Large intestine (tissue), 12 donors: ENCODE results near the gene LCA5. TPM values are rescaled to one million over a fixed set of nuclear protein-coding genes. Genes with fewer than 3 reads are reported as not detected.
"Not testable (repeated sequence)": the region's sequence is repeated elsewhere in the genome, so short reads cannot be mapped to it uniquely, and the experiment has no call there.

Source experiments
- DNase-seq, 2 donors: peaks; one replicate each; pipeline versions ENCODE4 v3.0.0 to v3.0.0-alpha.2; 2013
- H3K27ac ChIP-seq: one replicate; pipeline ENCODE4 v1.5.1; 2013; ENCODE audit warnings: low read length
- H3K27me3 ChIP-seq: 2 replicates; pipeline ENCODE4 v1.6.1; 2013; ENCODE audit warnings: low read length; ENCODE audit not compliant: control insufficient read depth, insufficient read depth
- H3K36me3 ChIP-seq: 2 replicates; pipeline ENCODE4 v1.6.1; 2013; ENCODE audit warnings: low read length; ENCODE audit not compliant: control insufficient read depth, insufficient read depth
- H3K4me1 ChIP-seq: one replicate; pipeline ENCODE4 v1.6.1; 2013; ENCODE audit warnings: low read length; ENCODE audit not compliant: control insufficient read depth, insufficient read depth
- H3K4me3 ChIP-seq: one replicate; pipeline ENCODE4 v1.5.1; 2013; ENCODE audit warnings: low read length
- H3K9me3 ChIP-seq: one replicate; pipeline ENCODE4 v1.6.1; 2013; ENCODE audit warnings: mild to moderate bottlenecking, low read depth, low read length, moderate library complexity; ENCODE audit not compliant: control insufficient read depth
- WGBS: methylation state at CpG from one replicate; pipeline ENCODE4 v1.1.5; 2013; ENCODE audit warnings: low lambda C conversion rate; ENCODE audit not compliant: insufficient coverage; 5-methylcytosine and 5-hydroxymethylcytosine counted together
- long read RNA-seq, 11 donors: transcript quantifications; one replicate each; lab custom pipeline, GENCODE V29; 2026
- polyA plus RNA-seq: library from polyadenylated mRNA; unstranded; fragments of 120-200 nt; gene quantifications from one replicate; pipeline ENCODE4 v1.2.1, GENCODE V29; 2013

LCA5 gene
- 4.0 TPM for polyA plus RNA-seq
- long read RNA-seq, donor 1: 0 reads
- long read RNA-seq, donor 2: 0 reads
- long read RNA-seq, donor 3, full-length matches to known transcripts: 1 of 1 reads
- long read RNA-seq, donor 3, partial matches to known transcripts: 0 of 1 reads
- long read RNA-seq, donor 3, other reads (novel, unspliced or antisense): 0 of 1 reads
- long read RNA-seq, donor 4: 0 reads
- long read RNA-seq, donor 5: 0 reads
- long read RNA-seq, donor 6, full-length matches to known transcripts: 1 of 1 reads
- long read RNA-seq, donor 6, partial matches to known transcripts: 0 of 1 reads
- long read RNA-seq, donor 6, other reads (novel, unspliced or antisense): 0 of 1 reads
- long read RNA-seq, donor 7: 0 reads
- long read RNA-seq, donor 8, full-length matches to known transcripts: 1 of 1 reads
- long read RNA-seq, donor 8, partial matches to known transcripts: 0 of 1 reads
- long read RNA-seq, donor 8, other reads (novel, unspliced or antisense): 0 of 1 reads
- long read RNA-seq, donor 9: 0 reads
- long read RNA-seq, donor 10, full-length matches to known transcripts: 2 of 166 reads
- long read RNA-seq, donor 10, partial matches to known transcripts: 147 of 166 reads
- long read RNA-seq, donor 10, other reads (novel, unspliced or antisense): 17 of 166 reads
- long read RNA-seq, donor 11, partial matches to known transcripts: 0 of 17 reads
- long read RNA-seq, donor 11, other reads (novel, unspliced or antisense): 17 of 17 reads

DNA sequence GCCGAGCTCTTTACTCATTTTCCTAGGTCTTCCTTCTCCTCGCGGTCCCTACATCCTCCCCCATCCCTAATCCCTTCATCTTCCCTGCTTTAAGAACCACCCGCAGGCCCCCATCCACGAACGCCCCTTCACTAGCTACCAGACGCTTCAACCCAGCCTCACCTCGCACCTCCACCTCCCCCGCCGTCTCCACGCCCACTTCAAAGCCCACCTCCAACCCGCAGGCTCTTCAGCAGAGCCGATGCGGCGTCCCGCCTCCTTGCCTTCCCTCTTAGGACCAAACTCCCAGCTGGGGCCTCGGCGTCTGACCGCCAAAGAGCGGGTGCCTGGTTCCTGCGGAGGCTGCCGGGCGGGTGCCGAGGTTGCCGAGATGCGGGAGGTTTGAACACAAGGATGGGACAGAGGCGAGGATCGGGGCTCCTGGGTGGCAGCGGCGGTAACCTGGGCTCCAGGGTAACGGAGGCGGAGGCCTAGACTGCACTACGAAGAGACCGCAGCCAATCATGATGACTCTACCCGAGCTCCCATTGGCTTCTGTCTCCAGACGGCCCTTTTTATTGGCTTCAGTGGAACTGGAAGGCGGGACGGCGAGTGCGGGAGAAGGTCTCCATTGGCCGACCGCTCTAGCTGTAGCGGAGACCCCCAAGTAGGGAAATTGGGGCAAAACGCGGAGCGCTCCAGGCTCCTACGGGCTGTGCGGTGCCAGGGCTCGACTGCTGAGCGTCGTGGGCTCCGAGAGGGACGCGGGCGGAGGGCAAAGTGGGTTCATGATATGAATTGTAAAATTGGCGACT, at the start of gene LCA5:
Gene LCA5 (minus strand): TSS at position 477 of the 794 bp plus-strand sequence. CDS start 18,536 bp downstream, outside the sequence.
- Histone ChIP-seq H3K4me3 (peak within 1 kb of the TSS; percentile 82), H3K27ac (peak within 1 kb of the TSS; percentile 81), H3K4me1 (no peaks in the 10 kb centered on the region), H3K9me3 (no peaks in the 10 kb centered on the region), H3K36me3 (peaks cover 4% of the 10 kb centered on the region), H3K27me3 (no peaks in the 10 kb centered on the region)
- 0% methylated on average over 3 of the region's 56 CpGs for WGBS
- peak; percentile 96 to 98 for DNase-seq

GRCh38 chr6:79586548-79586947, 49.3 kb upstream of the LCA5 start:
- Histone ChIP-seq H3K27ac (no peak overlapping the region), H3K4me3 (no peak overlapping the region), H3K9me3 (no peaks in the 10 kb centered on the region), H3K4me1 (no peaks in the 10 kb centered on the region), H3K36me3 (no peaks in the 10 kb centered on the region), H3K27me3 (no peaks in the 10 kb centered on the region)
- DNase-seq: peak in 1 of 2 donors; percentile 61

DNA sequence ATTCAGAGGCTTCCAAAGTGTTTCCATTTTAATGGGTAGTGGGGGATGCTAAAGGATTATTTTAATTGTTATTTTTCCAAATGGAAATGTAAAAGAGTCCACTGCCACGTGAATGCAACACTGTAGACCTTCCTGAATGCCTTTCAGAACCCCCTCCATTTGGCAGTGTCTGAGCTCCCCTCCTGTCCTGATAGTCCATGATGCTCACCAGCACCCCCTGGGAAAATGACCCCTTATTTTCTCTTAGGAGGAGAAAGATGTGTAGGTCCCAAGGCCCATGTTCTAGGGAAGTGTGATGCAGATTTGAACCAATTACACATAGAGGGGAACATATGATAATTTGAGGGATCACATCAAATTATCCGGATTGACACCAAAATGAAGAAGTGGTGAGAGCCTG, 47.1 kb upstream of the LCA5 start:
- Histone ChIP-seq H3K27ac (no peak overlapping the region), H3K4me3 (no peak overlapping the region), H3K4me1 (no peaks in the 10 kb centered on the region), H3K27me3 (no peaks in the 10 kb centered on the region), H3K9me3 (peaks cover 4% of the 10 kb centered on the region), H3K36me3 (no peaks in the 10 kb centered on the region)
- DNase-seq: no peak
- WGBS: 80% methylated on average over 2 of the region's 2 CpGs

DNA sequence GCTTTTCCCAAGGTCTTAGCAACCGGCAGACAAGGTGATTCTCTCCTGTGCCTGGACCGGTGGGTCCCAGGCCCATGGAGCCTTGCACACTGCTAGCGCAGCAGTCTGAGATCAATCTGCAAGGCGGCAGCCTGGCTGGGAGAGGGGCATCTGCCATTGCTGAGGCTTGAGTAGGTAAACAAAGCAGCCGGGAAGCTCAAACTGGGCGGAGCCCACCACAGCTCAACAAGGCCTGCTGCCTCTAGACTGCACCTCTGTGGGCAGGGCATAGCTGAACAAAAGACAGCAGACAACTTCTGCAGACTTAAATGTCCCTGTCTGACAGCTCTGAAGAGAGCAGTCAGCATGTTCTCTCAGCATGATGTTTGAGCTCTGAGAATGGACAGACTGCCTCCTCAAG, 40.7 kb upstream of the LCA5 start:
- WGBS: no CpG with 5 or more reads among the region's 6 CpGs
- H3K9me3 ChIP-seq, H3K27me3 ChIP-seq, H3K27ac ChIP-seq, H3K36me3 ChIP-seq, H3K4me3 ChIP-seq, H3K4me1 ChIP-seq, DNase-seq: not testable (repeated sequence)

- no peak for DNase-seq
- Histone ChIP-seq H3K36me3 (peaks cover 2% of the 10 kb centered on the region), H3K27me3 (no peaks in the 10 kb centered on the region), H3K9me3 (no peaks in the 10 kb centered on the region), H3K27ac (no peak overlapping the region), H3K4me3 (no peak overlapping the region), H3K4me1 (peaks cover 6% of the 10 kb centered on the region)
- WGBS: no CpG with 5 or more reads among the region's 1 CpG
Observed at GRCh38 chr6:79574630-79575225, 37.5 kb upstream of the LCA5 start.

DNA sequence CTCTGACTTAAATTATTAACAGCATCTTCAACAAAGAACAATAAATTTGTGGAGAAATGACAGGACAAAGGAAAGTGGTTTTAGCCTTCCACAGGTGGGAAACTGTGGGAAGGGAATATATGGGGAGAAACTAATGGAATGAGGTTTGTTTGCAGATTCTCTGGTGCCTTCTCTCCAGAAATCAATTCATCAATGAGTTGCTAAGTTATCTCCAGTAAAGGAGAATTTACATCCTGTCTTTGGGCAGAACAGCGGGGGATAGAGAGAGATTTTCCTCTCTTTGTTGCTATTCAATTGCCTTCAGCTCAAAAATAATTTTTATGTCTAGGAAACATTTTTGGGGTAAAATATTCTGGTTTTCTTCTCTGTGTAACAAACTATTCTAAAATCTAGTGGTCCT, 36.9 kb upstream of the LCA5 start:
- no peak overlapping the region for H3K27ac ChIP-seq
- H3K36me3 ChIP-seq: peaks cover 2% of the 10 kb centered on the region
- no peaks in the 10 kb centered on the region for H3K27me3 ChIP-seq
- no peaks in the 10 kb centered on the region for H3K9me3 ChIP-seq
- WGBS: 60% methylated on average over 1 of the region's 1 CpG
- no peak overlapping the region for H3K4me3 ChIP-seq
- DNase-seq: no peak
- H3K4me1 ChIP-seq: peaks cover 10% of the 10 kb centered on the region

- peak overlapping the region; percentile 34 for H3K4me3 ChIP-seq
- H3K4me1 ChIP-seq: peaks cover 10% of the 10 kb centered on the region
- H3K27ac ChIP-seq: peak overlapping the region; percentile 65
- H3K27me3 ChIP-seq: no peaks in the 10 kb centered on the region
- DNase-seq: no peak
- H3K36me3 ChIP-seq: no peaks in the 10 kb centered on the region
- H3K9me3 ChIP-seq: no peaks in the 10 kb centered on the region
- 17% methylated on average over 1 of the region's 2 CpGs for WGBS
Observed at GRCh38 chr6:79571030-79571367, 33.8 kb upstream of the LCA5 start.

DNA sequence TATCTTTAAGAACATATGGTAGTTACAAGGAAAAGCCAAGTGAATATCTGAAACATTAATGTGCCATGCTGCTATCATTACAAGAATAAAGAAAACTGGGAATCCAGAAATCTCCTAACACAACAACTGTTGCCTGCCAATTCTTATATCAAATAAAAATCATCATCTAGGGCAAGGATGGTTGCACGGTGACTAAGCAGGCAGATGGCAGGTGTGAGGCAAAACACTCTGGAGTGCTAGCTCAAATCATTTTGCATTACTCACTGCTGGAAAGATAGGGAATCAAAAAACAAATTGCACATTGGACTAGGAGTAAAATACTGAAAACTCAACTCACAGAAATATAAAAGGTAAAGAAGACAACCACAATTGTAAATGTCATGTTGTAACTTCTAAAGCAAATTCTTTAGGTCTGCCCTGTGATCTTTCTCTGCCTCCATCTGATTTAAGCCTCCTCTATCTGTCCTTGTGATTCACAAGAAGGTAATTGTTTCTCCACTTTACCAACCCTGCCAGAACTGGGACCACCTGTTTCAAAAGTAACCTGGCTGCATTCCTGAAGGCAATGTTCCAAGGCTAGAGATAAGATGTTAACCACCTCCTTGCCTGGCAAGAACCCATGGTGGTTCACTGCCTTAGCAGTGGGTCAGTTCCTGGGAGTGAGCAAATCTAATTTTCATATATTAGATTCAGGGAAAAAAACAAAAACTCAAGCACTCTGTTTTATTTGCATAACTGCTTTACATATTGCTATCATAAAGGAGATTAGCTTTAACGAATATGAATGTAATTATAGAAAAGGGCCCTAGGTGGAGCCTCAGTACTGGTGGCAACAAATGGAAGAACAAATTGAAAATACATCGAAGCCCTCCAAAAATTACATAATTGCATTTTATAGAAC, 33.1 kb upstream of the LCA5 start:
- peak; percentile 91 to 96 for DNase-seq
- peaks cover 10% of the 10 kb centered on the region for H3K4me1 ChIP-seq
- H3K9me3 ChIP-seq: no peaks in the 10 kb centered on the region
- 20% methylated on average over 1 of the region's 3 CpGs for WGBS
- H3K36me3 ChIP-seq: no peaks in the 10 kb centered on the region
- peak overlapping the region; percentile 34 for H3K4me3 ChIP-seq
- peak overlapping the region; percentile 65 for H3K27ac ChIP-seq
- no peaks in the 10 kb centered on the region for H3K27me3 ChIP-seq

DNA sequence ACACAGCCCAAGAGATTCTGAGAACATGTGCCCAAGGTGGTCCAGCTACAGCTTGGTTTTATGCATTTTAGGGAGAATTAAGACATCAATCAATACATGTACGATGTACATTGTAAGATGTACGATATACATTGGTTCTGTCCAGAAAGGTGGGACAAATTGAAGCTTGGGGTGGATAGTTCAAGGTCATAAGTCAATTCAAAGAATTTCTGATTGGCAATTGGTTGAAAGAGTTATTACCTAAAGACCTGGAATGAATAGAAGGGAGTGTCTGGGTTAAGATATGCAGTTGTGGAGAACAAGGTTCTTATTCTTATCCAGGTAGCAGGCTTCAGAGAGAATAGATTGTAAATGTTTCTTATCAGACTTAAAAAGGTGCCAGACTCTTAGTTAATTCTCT, 31.8 kb upstream of the LCA5 start:
- no CpG with 5 or more reads among the region's 2 CpGs for WGBS
- Histone ChIP-seq H3K36me3 (no peaks in the 10 kb centered on the region), H3K9me3 (no peaks in the 10 kb centered on the region), H3K4me3 (no peak overlapping the region), H3K4me1 (peaks cover 10% of the 10 kb centered on the region), H3K27ac (peak overlapping the region; percentile 65), H3K27me3 (no peaks in the 10 kb centered on the region)
- DNase-seq: peak; percentile 18 to 70
